Stimulated activated CD8-positive, alpha-beta memory T cell treated with anti-CD3 and anti-CD28 coated beads, Interleukin-15, amount 100 ng/mL, for 48 hours (primary cell): ENCODE measurements around the gene IQCK.
"Not testable (repeated sequence)": the region's sequence is repeated elsewhere in the genome, so short reads cannot be mapped to it uniquely, and the experiment has no call there.

Source experiments
- DNase-seq, 2 donors: peaks; one replicate each; pipeline ENCODE4 v3.0.0-alpha.2; 2020; ENCODE audit warnings: low read depth in 2 of 2

The IQCK gene

DNA sequence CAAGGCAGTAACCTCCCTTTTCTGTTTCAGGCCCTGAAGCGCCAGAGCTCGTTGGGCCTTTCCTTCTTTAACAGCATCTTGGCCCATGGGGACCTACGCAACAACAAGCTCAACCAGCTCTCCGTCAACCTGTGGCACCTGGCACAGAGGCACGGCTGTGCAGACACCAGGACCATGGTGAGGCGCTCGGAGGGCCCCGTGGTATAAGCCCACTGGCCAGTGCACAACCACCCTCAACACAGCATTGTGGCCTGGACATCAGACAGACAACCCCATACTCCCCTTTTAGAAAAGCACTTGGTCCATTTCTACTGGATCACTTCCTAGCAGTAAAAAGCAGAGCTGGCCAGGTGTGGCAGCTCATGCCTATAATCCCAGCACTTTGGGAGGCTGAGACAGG, 18.6 kb upstream of the IQCK start:
- DNase-seq = no peak

DNA sequence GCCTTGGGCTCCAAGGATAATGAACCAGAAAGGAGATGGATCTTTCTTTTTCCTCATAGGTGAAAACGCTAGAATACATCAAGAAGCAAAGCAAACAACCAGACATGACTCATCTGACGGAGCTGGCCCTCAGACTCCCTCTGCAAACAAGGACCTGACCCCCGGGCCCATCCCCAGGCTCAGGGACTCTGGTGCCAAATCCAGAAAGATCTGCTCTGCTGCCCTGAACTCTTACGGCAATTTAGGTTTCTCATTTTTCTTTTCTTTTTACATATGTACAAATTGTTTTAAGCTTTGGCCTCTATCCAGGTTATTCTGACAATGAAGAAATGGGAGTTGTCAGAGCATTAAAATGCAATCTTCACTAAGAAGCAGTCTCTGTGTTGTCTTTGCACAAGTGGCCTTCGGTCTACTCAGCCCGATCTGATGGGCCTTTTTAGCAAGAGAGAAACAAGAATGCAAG, 17.7 kb upstream of the IQCK start:
- no peak for DNase-seq

DNA sequence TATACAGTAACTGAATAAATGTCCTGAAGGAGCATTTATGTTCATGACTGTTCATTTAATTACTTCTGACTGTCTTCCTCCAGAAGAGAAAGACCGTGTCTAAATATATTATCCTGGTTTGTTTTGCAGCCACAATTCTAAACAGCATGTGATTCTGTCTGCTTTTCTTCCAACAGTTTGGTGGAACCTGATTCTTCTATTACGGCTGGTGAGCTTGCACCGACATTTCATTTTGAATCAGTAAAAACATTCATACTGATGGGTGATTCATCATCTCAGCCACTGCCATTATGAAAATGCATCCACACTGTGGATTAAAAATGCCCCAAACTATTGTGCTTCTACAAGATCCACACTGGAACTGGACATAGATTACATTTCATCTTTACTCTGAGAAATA, 17.0 kb upstream of the IQCK start:
- DNase-seq = no peak

DNA sequence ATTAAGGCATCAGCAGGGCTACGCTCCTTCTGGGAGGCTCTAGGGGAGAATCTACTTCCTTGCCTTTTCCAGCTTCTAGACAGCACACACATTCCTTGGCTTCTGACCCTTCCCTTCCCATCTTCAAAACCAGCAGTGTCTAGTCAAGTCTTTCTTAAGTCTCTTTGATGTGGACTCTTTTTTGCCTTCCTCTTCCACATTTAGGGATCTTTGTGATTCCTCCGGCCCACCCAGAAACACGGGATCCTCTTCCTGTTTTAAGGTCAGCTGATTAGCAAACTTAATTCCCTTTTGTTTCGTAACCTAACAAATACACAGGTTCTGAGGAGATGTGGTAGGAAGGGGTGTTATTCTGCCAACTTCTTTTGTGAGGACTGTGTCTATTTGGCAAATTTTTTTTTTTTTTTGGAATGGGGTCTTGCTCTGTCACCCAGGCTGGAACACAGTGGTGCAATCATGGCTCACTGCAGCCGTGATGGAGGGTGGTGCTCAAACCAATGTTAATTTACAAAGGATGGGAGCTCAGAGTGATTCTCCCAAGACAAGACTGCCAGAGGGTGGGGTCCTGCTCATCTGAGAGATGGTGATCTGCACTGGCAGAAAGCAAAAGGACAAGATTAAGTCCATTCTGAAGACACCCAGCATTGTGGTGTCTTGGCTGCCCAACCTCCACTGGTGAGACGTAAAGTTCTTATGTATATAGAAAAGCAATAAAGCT, 14.7 kb upstream of the IQCK start:
- DNase-seq = no peak

DNA sequence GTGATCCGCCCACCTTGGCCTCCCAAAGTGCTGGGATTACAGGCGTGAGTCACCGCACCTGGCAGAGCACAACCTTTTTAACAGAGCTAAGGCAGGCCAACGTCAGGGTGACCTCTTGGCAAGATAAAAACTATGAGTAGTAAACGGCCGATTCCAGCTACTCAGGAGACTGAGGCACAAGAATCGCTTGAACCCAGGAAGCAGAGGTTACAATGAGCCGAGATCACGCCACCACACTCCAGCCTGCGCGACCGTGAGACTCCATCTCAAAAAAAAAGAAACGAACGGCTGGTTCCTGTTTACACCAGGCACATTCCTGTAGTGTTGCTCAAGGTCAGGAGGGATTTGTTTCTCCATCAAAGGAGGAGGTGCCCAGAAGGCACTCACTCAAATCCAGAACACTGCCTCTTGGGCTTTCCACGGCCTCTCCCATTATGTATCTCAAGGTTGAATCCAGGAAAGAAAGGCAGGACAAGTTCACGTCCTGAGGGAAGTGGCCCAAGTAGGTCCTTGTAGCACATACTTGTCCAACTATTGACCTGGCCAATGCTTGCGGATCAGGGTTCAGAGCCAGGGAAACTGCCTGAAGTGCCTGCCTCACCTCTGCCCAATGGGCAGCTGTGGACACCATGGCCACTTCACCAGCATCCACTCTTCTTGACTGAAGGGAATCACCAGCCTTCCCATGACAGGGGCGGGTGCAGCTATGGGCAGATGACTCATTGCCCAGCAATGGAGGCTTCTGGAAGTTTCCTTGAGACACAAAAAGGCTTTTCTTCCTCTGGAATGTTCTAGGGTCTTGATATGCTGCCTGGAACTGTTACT, 13.5 kb upstream of the IQCK start:
- DNase-seq = no peak

DNA sequence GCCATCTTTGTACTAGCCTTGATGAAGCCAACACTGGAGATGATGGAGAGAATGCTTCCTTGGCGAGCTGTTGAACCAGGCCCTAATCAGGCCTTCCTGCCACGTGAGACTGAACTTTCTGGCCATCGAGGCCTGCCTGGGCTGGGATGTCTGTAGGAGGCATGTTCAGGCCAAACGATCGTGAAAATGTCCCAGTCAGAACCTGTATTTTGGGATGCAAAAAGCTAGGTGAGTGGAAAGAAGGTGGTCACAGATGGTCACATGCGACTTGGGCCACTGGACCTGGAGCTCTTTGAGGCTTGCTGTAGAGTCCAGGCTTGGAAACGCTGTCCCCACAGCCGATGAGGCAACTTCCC, 12.9 kb upstream of the IQCK start:
- DNase-seq = no peak

DNA sequence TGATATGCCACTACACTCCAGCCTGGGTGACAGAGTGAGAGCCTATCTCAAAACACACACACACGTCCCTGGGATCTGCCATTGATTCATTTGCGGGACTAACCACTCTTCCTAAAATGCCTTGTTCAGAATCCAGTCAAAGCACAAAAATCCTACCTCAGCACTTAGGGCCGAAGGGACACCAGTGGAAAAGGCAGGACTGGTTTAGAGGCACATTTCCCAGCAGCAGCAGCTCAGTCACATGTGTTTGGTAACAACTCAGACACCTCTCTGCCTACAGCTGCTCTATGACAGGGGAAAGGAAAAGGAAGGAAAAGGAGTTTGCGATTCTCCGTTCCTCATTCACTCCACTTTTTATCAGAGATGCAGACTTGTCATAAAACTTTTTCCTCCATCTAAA, 12.2 kb upstream of the IQCK start:
- no peak for DNase-seq

DNA sequence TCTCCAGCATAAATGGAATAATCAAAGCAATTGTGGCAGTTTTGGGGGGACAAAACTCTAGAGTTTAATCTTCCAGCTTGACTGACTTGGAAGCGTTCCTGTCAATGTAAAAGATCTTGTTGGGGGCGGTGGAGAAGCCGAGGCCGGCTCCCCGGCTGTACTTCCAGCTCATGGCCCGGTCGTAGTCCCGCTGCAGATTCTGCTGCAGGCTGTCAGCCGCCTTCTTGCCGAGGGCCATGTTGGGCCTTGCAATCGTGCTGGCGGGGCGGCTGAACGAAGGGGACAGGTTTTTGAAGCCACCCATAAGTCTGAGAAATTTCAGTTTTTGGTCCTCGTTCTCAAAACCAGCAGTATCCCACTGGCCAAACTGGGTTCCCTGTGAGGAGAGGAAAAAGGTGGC, 11.2 kb upstream of the IQCK start:
- no peak for DNase-seq

DNA sequence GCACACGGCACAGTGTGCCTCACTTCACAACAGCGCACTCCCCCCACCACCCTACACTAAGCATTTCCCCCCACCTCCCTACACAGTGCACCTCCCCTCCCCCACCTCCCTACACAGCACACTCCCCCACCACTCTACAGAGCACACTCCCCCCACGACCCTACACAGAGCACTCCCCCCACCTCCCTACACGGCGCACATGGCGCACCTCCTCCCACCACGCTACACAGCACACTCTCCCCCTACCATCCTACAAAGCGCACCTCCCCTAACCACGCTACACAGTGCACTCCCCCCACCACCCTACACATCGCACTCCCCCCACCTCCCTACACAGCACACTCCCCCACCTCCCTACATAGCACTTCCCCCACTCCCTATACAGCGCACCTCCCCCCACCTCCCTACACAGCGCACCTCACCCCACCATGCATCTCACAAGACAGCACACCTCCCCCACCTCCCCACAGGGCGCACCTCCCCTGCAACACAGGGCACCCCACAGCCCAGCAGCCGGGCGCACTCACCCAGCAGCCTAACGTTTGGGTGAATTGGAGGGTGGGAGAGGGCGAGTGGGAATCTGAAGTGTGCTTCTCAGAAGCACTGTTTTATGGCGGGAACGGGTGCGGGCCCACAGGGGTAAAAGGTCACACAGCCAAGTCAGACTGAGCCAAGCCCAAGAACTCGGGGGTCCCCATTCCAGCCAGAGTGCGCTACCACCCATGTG, 10.3 kb upstream of the IQCK start:
- DNase-seq = no peak

DNA sequence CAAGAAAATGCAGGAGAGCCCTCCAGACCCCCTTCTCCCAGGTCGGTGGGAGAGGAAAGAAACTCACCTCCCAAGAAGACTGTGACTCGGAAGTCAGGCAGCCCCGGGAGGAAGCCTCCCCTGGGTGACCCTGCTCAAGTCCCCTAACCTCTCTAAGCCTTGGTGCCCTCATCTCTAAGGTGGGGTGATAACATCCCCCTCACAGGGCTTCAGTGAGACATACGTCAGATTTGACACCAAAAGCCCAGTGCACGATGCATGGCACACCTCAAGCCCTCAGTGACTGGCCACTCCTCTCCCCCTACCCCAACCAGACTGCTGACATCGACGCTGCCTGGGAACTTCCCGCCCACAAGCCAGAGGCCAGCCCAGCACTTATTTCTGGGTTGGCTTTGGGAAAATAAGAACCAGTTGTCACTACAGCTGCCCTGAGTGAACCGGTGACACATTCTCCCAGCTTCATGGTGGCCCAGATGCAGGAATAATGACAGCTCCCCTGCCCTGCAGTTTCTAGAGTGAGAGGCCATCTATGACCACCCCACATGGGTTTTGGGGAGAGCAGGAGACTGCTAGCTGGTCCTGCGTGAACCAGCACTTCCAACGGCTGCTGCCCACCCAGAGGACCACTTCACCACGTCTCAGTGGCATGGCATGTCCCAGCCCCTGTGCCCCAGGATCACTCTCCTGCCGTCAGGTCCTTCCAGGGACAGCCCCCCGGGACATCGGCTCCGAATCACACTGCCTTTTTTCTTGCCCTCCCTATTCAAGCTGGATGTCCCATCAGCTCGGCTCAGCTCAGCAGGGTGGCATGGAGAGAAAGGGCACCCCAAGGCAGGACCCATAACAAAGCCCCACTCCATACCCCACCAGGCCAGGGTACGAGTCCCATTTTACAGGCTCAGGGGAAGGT, 9.5 kb upstream of the IQCK start:
- no peak for DNase-seq

DNA sequence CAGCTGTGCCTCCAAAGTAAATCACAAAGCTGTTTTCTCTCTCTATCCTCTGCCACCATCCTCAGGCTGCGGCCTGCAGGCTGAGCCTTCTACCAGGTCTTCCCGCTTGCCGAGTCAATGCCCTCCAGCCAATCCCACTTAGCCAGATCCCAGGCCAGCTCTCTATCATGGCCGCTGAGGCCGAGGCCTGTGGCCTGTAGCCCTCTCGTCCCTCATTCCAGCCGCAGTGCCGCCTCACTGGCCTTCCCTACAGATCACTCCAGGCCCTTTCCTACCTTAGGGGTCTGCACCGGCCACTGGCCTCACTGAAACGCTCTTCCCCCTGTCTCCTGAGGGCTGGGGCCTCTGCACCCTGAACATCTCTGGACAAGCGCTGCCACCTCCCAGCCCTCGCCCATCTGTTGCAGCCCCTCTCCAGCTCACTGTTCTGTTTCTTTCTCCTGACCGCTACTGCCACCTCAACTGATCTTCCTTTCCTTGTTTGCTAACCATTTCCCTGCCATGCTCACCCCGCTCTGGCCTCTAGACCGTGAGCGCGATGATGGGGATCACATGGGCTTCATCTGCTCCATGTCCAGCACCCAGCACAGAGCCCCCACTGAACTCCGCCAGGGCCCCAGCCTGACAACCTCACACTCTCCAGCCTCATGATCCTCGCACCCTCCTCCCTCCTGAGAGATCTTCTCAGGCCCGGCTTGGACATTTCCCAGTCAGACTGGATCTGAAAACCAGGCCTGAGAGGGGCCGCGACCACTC, 8.5 kb upstream of the IQCK start:
- no peak for DNase-seq

DNA sequence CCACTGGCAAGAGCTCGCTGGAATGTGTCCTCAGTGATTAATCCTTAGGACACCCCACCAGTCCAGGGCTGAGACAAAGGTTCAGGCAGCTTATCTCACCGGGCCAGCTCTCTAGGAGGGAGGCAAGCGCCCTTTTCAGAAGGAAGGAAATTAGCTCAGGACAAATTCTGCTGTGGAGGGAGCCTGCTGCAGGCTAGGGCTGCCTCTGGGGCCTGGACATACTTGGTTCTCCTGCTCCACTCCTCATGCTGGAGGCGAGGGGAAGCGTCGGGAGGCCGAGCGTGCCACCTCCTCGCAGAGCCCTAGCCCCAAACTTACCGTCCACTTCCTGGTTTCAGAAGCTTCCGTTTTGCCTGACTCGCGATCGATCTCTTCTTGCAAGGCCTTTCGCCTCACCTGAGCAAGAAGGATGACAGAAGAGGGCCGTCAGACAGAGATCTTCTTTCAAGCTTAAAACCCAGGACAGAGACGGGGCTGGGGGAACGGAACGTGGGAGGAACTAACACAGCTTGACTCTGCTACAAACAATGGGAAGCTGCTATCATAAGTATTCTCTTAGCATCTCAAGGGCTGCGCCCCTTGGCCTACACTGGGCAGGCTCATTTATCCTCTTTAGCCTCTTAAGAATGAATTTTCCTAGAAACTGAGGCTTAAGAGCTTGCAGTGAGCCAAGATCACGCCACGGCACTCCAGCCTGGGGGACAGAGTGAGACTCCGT, 7.7 kb upstream of the IQCK start:
- no peak for DNase-seq

DNA sequence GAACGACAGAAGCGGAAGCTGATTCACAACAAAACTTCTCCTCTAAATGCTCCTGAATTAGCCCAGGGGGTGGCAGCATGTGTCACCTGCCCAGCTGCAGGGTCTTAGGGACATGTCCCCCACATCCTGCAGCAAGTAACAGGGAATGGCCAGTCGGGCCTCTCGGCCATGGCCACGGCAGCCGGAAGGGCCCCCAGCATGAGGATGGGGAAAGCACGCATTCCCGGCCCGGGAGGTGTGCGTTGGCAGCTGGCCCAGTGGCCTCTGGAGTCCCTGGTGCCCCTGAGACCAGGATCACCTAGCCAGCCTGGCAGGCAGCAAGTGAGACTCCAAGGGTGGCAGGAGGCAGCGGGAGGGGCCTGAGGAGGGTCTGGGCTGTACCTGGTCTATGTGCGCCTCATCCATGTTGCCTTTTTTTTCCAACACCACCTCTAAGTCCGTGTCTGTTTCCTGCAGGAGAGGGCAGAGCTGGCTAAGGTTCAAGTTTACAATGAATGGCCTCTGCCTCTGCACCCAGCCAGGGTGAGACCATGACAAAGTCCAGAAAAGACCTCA, 7.0 kb upstream of the IQCK start:
- DNase-seq = no peak

DNA sequence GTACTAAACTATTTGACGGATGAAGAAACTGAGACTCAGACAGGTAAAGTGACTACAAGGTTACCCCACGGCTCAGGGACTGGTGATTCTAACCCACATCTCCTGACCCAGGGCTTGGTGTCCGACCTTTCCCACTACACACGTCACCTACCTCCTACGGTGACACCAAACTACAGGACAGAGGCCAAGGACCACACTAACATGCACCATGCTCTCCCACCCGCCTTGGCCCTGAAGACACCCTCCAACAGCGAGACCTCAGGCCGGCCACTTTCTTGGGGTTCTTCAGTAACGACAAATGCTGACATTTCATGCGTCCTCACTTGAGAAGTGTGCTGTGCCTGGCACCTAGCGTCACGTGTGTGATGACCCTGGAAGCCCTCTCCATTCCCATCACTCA, 6.4 kb upstream of the IQCK start:
- no peak for DNase-seq

DNA sequence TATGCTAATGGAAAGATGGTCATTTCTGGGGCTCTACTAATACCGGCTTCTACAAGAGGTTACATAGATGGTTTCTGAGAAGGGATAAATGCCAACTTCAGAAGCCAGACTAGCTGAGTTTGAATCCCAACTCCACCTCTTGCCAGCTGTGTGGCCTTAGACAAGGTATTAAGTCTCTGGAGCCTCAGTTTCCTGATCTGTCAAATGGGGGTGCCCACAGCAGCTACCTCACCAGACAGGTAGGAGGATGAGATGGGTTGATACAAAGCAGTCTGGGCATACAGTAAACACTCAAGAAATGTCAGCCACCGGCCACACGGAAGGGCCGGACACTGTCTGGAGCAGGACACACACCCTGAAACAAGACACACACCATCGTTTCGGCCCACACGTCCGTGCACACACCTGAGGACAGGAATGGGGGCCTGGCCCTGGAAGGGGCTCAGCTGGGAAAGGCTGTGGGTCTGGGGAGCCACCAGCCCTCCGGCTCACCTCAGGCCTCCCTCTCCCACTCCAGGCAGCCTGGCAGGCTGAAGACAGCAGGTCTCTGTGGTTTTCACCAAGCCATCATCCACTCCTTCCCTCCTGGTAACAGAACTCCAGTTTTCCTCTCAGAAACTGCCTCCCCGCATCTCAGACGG, 5.5 kb upstream of the IQCK start:
- no peak for DNase-seq

DNA sequence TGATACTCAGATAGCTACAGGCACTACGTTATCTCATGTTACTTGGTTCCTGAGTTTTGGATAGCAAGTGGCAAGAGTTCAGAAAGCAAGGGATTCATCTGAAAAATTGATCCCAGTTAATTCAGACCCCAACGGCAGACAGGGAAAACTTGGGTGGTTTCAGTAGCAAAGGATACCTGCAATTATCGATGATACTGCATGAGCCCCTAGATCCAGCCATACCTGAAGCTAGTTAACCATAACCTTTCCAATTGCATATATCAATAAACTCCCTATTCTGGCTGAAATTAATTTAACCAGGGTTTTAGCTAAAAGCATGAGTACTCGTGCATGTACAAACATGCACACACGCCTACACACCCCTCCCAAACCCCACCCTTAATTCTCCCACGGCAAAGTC, 4.4 kb upstream of the IQCK start:
- no peak for DNase-seq

DNA sequence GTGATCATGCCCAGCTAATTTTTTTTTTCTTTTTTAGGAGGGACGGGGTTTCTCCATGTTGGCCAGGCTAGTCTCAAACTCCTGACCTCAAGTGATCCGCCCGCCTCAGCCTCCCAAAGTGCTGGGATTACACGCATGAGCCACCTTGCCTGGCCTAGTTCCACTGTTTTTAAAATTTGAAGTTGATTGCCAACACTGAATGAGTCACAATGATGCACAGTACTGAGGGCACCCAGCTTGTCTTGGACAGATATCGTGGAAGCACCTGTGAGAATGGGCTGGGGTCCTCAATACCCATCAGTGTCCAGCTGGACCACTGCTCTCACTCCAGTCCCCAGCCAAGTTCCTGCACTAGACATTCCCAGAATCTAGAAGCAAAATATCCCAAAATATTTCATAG, 2.5 kb upstream of the IQCK start:
- DNase-seq = no peak

DNA sequence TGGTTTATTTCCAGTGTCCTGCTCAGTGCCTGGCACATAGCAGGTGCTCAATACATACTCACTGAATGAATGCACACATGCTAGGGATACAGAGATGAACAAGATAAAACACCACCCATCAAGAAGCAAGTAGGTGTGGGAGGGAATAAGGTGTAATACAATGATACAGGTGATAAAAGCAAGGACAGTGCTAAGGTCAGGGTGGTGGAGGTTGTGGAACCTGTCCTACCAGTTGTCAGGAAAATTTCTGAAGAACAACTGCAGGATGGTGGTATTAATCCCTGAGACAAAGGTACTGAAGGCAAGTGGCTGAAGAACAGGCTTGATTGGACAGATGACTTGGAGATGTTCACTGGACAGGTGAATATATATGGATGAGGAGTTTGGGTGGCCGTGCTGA, 1.9 kb upstream of the IQCK start:
- DNase-seq = no peak

DNA sequence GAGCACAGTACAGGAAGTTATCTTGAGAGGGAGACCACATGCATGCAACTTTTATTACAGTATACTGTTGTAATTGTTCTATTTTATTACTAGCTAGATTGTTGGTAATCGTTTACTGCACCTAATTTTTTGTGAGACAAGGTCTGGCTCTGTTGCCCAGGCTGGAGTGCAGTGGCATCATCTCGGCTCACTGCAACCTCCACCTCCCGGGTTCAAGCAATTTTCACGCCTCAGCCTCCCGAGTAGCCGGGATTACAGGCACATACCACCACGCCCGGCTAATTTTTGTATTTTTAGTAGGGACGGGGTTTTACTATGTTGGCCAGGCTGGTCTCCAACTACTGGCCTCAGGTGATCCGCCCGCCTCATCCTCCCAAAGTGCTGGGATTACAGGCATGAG, 1.3 kb upstream of the IQCK start:
- DNase-seq = not testable (repeated sequence)

DNA sequence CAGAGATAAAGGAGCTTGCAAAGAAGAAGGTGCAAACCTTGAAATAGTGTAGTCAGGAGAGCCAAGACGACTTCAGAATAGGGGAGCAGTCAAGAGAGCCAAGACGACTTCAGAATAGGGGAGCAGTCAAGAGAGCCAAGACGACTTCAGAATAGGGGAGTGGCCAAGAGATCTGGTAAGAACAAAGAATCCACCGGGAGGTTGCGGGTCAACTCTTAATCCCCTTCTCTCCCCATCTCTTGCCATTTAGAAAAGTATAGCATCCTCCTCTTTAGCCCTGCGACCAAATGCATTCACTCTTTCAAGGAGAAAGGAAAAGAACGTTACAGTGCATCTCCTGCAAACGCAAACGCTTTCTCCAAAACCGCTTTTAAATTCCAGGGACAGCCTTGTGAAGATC, 757 bp upstream of the IQCK start:
- no peak for DNase-seq
